Neural progenitor cell (in vitro differentiated cells): ENCODE results near the gene OR9K2. TPM values are rescaled to one million over a fixed set of nuclear protein-coding genes. Genes with fewer than 3 reads are reported as not detected.

Source experiments
- DNase-seq: peaks from one replicate; pipeline ENCODE4 v3.0.0-alpha.2; 2016; ENCODE audit warnings: low spot score
- H2AFZ ChIP-seq: fragments of 200-600 bp; sonication (generic); replicated peaks from 2 replicates; pipeline ENCODE4 v1.6.1; 2016; ENCODE audit warnings: antibody characterized with exemption
- H3F3A ChIP-seq: fragments of 200-600 bp; sonication (generic); 2 replicates; pipeline ENCODE4 v1.6.1; 2016; ENCODE audit warnings: antibody characterized with exemption, low read depth
- H3K27ac ChIP-seq: fragments of 200-600 bp; sonication (generic); 2 replicates; pipeline ENCODE4 v1.5.1; 2016; ENCODE audit warnings: mild to moderate bottlenecking
- H3K27me3 ChIP-seq: fragments of 200-600 bp; sonication (generic); 2 replicates; pipeline ENCODE4 v1.6.1; 2016; ENCODE audit warnings: mild to moderate bottlenecking, moderate library complexity
- H3K36me3 ChIP-seq: fragments of 200-600 bp; sonication (generic); 2 replicates; pipeline ENCODE4 v1.5.1; 2016
- H3K4me1 ChIP-seq: fragments of 200-600 bp; sonication (generic); 2 replicates; pipeline ENCODE4 v1.6.1; 2016; ENCODE audit warnings: mixed run types
- H3K4me2 ChIP-seq: fragments of 200-600 bp; sonication (generic); 2 replicates; pipeline ENCODE4 v1.6.1; 2016
- H3K4me3 ChIP-seq: fragments of 200-600 bp; sonication (generic); 2 replicates; pipeline ENCODE4 v1.5.1; 2016
- H3K79me2 ChIP-seq: fragments of 200-600 bp; sonication (generic); 2 replicates; pipeline ENCODE4 v1.6.1; 2016; ENCODE audit warnings: low read depth
- H3K9ac ChIP-seq: fragments of 200-600 bp; sonication (generic); 2 replicates; pipeline ENCODE4 v1.6.1; 2016
- H3K9me3 ChIP-seq: fragments of 200-600 bp; sonication (generic); 2 replicates; pipeline ENCODE4 v1.5.1; 2016; ENCODE audit warnings: low read depth
- H4K20me1 ChIP-seq: fragments of 200-600 bp; sonication (generic); 2 replicates; pipeline ENCODE4 v1.6.1; 2016; ENCODE audit warnings: low read depth
- H3K27ac Mint-ChIP-seq: 3 replicates; pipeline ENCODE4 v1.8.0; 2021; ENCODE audit warnings: mixed read lengths
- H3K27me3 Mint-ChIP-seq: 2 replicates; pipeline ENCODE4 v1.8.0; 2022; ENCODE audit warnings: low read depth, mild to moderate bottlenecking, inconsistent platforms, moderate library complexity, mixed read lengths; ENCODE audit not compliant: insufficient read depth
- H3K36me3 Mint-ChIP-seq: 3 replicates; pipeline ENCODE4 v1.8.0; 2021; ENCODE audit warnings: mixed read lengths
- H3K4me1 Mint-ChIP-seq: 3 replicates; pipeline ENCODE4 v1.8.0; 2021; ENCODE audit warnings: mixed read lengths
- H3K4me3 Mint-ChIP-seq: 3 replicates; pipeline ENCODE4 v1.8.0; 2021; ENCODE audit warnings: mild to moderate bottlenecking, moderate library complexity, mixed read lengths
- H3K9me3 Mint-ChIP-seq: 3 replicates; pipeline ENCODE4 v1.8.0; 2020; ENCODE audit warnings: mixed read lengths
- EZH2 ChIP-seq: fragments of 200-600 bp; sonication (generic); IDR thresholded peaks from 2 replicates; pipeline ENCODE4 v1.6.1; 2017; ENCODE audit warnings: antibody characterized with exemption, mild to moderate bottlenecking, moderate library complexity
- EZH2phosphoT487 ChIP-seq: fragments of 200-600 bp; sonication (generic); IDR thresholded peaks from 2 replicates; pipeline ENCODE4 v1.6.1; 2017; ENCODE audit warnings: antibody characterized with exemption
- total RNA-seq: library from RNA; depleted of rRNA; stranded (reverse); fragments of >200 nt; gene quantifications from 2 replicates; pipeline ENCODE4 v1.2.3, GENCODE V29; 2015; ENCODE audit warnings: low replicate concordance
- TF ChIP-seq, protein P1 (sequence below): fragments of 200-600 bp; sonication (generic); IDR thresholded peaks from 2 replicates; pipeline ENCODE4 v1.5.1; 2017; ENCODE audit warnings: antibody characterized with exemption, mild to moderate bottlenecking

Gene OR9K2
- total RNA-seq = not detected in 2 replicates

DNA sequence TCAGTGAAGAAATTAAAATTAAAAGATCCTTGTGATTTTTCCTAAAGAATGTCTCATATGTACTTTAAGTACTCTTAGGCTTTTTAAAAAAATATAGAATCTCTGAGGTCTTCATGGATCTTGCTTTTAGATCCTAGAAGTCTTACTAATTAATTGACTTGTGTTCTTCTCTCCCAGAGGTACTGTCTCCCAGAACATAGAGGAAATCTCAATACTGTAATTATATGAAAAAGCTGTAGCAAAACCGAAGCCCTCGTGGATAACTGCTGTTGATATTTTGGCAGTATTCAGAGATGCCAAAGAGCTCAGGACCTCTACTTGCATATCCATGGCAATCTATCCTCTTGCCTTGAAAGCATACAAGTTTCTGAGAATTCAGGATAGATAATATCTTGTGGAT lies at the start of gene OR9K2:
TSS of gene OR9K2 (plus strand) at position 301 of the 400 bp plus-strand sequence. CDS start 3,429 bp downstream, outside the sequence.
- no peaks in the 10 kb centered on the region for H3K27me3 Mint-ChIP-seq
- no peaks in the 10 kb centered on the region for H3K9me3 Mint-ChIP-seq
- no peak within 1 kb of the TSS for H3K27ac Mint-ChIP-seq
- TF ChIP-seq EZH2phosphoT487 (no peak), EZH2 (no peak)
- TF ChIP-seq, protein P1, sequence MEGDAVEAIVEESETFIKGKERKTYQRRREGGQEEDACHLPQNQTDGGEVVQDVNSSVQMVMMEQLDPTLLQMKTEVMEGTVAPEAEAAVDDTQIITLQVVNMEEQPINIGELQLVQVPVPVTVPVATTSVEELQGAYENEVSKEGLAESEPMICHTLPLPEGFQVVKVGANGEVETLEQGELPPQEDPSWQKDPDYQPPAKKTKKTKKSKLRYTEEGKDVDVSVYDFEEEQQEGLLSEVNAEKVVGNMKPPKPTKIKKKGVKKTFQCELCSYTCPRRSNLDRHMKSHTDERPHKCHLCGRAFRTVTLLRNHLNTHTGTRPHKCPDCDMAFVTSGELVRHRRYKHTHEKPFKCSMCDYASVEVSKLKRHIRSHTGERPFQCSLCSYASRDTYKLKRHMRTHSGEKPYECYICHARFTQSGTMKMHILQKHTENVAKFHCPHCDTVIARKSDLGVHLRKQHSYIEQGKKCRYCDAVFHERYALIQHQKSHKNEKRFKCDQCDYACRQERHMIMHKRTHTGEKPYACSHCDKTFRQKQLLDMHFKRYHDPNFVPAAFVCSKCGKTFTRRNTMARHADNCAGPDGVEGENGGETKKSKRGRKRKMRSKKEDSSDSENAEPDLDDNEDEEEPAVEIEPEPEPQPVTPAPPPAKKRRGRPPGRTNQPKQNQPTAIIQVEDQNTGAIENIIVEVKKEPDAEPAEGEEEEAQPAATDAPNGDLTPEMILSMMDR = no peak
- Histone ChIP-seq H3K79me2 (no peaks in the 10 kb centered on the region), H3K9me3 (no peaks in the 10 kb centered on the region), H3K27me3 (peaks cover 4% of the 10 kb centered on the region), H3K4me2 (no peak within 1 kb of the TSS), H4K20me1 (no peaks in the 10 kb centered on the region), H2AFZ (no peak within 1 kb of the TSS), H3K9ac (no peak within 1 kb of the TSS), H3K27ac (no peak within 1 kb of the TSS), H3K36me3 (no peaks in the 10 kb centered on the region), H3K4me1 (no peaks in the 10 kb centered on the region), H3K4me3 (no peak within 1 kb of the TSS), H3F3A (no peaks in the 10 kb centered on the region)
- H3K36me3 Mint-ChIP-seq = no peaks in the 10 kb centered on the region
- no peak within 1 kb of the TSS for H3K4me3 Mint-ChIP-seq
- no peak for DNase-seq
- no peaks in the 10 kb centered on the region for H3K4me1 Mint-ChIP-seq

- Histone ChIP-seq H3F3A (no peaks in the 10 kb centered on the region), H3K79me2 (no peaks in the 10 kb centered on the region), H4K20me1 (no peaks in the 10 kb centered on the region), H3K4me2 (no peak overlapping the region), H3K36me3 (no peaks in the 10 kb centered on the region), H3K4me1 (no peaks in the 10 kb centered on the region), H3K9me3 (no peaks in the 10 kb centered on the region), H3K9ac (no peak overlapping the region), H2AFZ (no peak overlapping the region), H3K27me3 (no peaks in the 10 kb centered on the region), H3K4me3 (no peak overlapping the region), H3K27ac (no peak overlapping the region)
- Mint-ChIP-seq H3K36me3 (no peaks in the 10 kb centered on the region), H3K27ac (no peak overlapping the region), H3K27me3 (no peaks in the 10 kb centered on the region), H3K4me3 (no peak overlapping the region), H3K4me1 (no peaks in the 10 kb centered on the region), H3K9me3 (no peaks in the 10 kb centered on the region)
- TF ChIP-seq EZH2 (no peak), EZH2phosphoT487 (no peak)
- TF ChIP-seq, protein P1 = no peak
- no peak for DNase-seq
These were observed 33.6 kb upstream of the OR9K2 start for GRCh38 chr12:55092579-55092978.

DNA sequence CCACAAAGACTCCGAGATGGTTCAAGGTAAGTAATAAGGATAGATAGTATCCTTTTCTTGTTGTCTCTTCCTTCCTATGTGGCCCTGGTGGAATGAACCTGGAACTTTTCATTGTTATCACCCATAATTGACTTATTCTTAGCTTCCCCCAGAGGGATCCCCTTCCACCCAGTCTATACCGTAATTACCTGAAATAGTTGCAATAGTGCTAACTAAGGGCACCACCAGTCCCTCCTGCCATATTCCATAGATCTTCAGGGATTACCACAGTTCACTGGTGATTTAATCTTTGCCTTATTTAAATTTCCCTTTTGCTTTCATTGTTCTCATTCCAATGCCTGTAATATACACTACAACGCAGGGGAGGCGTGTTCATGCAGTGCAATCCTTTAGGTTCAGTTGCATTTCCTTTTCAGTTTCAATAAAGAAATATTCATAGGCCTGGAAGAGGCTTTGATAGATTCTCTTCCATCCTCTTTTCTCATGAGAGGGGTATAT lies 13.8 kb upstream of the OR9K2 start:
- no peak overlapping the region for H3K4me3 Mint-ChIP-seq
- no peak overlapping the region for H2AFZ ChIP-seq
- no peak overlapping the region for H3K4me2 ChIP-seq
- H3K79me2 ChIP-seq = no peaks in the 10 kb centered on the region
- no peak overlapping the region for H3K9ac ChIP-seq
- H3K36me3 Mint-ChIP-seq = no peaks in the 10 kb centered on the region
- no peaks in the 10 kb centered on the region for H3K9me3 Mint-ChIP-seq
- no peaks in the 10 kb centered on the region for H3K36me3 ChIP-seq
- no peaks in the 10 kb centered on the region for H4K20me1 ChIP-seq
- peaks cover 2% of the 10 kb centered on the region for H3K27me3 Mint-ChIP-seq
- TF ChIP-seq EZH2phosphoT487 (no peak), EZH2 (no peak)
- TF ChIP-seq, protein P1 = no peak
- H3K4me1 Mint-ChIP-seq = peaks cover 4% of the 10 kb centered on the region
- H3K4me3 ChIP-seq = no peak overlapping the region
- no peak overlapping the region for H3K27ac ChIP-seq
- no peak overlapping the region for H3K27ac Mint-ChIP-seq
- no peak for DNase-seq
- no peaks in the 10 kb centered on the region for H3K27me3 ChIP-seq
- no peaks in the 10 kb centered on the region for H3F3A ChIP-seq
- no peaks in the 10 kb centered on the region for H3K9me3 ChIP-seq
- H3K4me1 ChIP-seq = no peaks in the 10 kb centered on the region
